Measurements from ENCODE around the gene MCF2L2.
A peak's percentile ranks its signal among the peaks of the same experiment; 100 is the strongest.
"Not testable (repeated sequence)": the region's sequence is repeated elsewhere in the genome, so short reads cannot be mapped to it uniquely, and the experiment has no call there.

Gene MCF2L2

DNA sequence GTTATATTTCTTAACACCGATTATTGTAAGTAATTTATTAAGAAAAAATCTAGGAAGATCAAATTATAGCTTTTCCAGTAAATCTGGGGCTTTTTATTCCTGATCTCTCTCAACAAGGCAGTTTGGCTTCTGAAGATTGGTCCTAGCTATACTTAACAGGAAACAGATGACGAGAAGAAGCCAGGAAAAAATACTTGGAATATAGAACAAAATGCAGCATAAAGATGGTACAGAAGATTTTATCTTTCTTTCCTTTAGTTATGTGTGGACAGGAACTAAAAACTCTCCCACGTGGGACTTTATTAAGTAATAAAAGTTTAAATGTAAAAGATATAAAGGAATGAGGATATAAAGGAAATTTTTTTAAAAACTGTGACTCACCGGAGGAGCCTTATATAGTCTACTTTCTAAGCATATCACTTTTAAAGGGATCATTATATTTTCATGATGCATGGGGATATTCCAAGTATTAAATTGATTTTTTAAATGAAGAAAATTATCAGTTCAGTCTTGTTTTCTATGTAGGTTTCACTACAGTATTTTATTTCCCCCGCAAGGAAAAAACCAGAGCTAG lies 167.2 kb downstream of the MCF2L2 start:
- DNase-seq = no peak

DNA sequence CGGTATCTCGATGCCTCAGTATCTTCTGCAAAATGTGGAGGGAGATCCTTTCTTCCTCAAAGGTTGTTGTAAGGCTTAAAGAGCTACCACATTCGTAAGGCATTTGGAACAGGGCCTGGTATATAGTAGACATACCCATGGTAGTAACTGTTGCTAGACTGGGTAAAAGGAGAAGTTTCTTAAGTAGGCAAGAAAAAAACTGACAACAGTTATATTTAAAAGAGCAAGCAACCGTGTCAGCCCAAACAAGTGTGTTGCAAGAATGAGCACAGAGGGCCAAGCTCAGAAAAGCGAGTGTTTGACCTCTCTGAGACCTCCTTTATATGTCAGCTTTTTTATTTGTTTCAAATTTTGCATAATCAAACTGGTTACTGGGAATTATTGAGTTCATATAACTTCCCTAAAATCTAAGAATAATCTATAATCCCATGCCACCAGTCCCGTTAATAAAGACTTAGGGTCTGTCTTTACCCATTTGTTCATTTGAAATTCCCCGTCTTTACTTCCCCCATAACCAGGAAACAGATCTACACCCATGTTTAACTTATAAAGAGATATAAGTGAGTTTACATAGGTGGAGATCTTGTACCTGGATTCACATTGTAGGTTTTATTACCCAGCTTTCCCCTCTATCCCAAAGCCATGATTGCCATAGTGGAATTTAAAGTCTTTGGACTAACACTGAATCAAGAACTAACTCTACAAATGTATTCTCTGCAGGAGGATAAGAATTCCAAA lies 168.1 kb downstream of the MCF2L2 start:
- DNase-seq = no peak

DNA sequence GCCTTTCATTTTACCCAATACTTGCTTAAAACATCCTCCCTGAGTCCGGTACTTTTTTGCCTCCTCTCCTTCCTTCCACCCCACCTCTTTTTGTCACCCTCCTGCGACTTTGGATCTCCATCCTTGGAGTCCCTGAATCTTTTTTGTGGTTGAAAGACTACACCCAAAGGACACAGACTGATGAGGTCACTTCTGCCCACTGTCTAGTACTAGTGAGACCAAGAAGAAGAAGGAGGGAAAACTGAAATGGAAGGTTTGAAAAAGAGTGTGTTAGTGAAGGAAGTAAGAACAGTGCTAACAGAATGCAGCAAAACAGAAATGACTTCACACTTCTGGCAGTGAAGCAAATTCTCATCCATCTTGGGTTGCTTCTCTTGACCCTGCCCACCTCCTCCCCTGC lies 168.8 kb downstream of the MCF2L2 start:
- no peak for DNase-seq

DNA sequence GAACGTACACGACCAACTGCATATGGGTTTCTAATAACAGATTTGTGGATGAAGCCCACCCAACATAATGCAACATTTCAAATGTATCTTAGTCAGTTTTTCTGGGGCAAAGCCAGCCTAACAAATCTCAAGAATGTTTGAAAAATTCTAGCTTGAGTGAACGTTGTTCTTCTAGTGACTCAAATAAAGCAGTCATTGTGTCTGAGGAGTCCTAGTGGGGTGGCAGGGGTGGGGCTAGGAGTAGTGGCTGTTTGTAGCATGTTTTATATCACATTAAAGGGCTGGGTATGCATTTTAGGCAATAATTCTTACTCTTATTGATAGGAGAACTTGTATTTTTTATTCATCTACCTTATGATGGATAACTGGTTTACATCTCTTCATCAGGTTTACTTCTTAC lies 169.3 kb downstream of the MCF2L2 start:
- DNase-seq = no peak

DNA sequence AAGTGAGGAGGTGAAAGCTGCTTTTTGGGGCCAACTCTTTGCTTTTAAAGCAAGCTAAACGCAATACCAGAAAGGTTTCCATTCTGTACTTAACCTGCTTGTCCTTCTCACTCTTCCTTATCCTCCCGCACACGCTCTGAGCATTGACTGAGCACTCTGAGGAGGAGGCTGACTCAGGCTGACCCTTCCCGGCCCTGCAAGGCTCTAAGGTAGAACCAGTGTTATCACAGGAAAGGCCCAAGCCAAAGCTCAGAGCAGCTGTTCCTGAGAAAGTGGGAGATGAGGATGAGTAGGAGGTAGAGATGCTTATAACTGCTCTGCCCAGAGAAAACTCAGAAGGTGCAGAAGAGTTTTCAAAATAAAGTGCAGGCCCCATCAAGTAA lies 173.1 kb downstream of the MCF2L2 start:
- no peak for DNase-seq

DNA sequence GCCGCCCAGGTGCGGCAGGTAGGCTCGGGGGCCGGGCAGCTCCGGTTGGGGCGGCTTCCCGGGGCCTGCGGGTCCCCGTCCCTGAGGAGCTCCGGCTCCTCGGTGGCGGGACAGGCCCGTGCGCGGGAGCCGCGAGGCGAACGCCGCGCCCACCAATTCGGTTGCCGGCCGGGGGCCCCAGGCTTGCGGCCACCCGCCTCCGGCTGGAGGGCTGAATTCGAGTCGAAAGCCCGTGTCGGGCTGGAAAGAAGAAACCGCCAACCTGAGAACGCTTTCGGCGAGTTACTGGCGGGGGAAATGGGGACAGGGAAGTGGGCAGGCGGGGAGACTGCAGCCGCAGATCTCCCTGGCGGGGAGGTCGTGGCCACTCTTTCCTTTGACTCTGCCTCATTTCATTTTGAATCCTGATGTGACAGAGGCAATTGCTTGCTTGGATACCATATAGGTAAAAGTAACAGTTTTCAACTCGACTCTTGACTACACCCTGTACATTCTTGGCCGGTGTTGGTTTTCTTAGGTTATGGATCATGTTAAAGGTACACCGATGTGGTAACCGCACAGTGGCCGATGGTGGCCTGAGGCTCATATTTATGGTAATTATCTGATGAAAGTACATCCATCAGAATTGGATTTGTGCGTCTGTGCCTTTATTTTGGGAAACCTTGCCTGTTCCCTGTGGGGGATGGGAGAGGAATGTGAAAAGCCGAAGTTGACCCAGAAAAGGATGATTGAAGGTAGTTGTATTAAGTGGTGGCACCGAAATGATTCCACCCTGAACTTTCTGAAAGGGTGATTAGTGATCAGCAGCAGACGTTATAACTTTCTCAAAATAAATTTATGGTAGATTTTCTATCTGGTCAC lies 173.7 kb downstream of the MCF2L2 start:
- DNase-seq = no peak

DNA sequence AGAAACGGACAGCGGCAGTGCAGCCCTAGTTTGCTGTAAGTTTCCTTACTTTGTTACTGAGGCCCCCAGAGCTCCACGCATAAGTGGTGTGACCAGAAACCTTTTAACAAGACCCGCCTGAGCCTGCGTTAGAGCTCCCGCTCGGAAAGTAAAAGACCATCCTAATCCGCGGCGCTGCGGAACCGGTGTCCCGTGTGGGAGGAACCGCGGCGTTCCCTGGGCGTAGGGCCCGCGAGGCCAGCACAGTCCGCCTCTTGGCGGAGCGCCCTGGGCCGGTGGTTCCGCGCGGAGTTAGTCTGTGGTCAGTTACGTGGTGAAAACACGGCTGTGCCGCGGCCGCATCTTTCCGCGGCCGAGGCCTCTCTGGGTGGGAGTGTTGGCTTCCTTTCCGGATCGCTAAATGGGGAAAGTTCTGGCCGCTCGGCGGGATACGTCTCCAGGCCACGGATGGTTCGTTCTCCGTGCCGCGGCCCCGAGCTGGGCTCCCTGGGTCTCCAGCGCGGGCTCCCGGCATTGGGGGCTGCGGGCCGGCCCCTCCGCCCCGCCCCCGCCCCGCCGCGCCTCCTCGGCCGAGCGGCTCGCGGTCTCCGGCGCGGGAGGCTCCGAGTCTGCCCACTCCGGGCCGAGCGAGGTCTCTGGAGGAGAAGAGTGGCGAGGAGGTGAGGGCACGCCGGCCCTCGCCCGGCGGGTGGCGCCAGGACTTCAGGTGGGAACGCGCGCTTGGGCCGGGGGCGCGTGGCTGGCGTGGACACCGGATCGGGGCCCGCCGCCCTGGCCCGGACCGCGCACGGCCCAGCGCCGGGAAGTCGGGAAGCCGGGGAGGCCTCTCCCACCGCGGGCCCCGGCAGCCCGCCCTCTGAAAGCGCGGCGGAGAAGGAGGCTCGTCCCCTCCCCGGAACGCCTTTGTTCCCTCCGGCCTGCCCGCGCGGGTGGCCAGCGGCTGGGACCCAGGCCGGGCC lies 174.6 kb downstream of the MCF2L2 start:
- DNase-seq = peak; percentile 39

DNA sequence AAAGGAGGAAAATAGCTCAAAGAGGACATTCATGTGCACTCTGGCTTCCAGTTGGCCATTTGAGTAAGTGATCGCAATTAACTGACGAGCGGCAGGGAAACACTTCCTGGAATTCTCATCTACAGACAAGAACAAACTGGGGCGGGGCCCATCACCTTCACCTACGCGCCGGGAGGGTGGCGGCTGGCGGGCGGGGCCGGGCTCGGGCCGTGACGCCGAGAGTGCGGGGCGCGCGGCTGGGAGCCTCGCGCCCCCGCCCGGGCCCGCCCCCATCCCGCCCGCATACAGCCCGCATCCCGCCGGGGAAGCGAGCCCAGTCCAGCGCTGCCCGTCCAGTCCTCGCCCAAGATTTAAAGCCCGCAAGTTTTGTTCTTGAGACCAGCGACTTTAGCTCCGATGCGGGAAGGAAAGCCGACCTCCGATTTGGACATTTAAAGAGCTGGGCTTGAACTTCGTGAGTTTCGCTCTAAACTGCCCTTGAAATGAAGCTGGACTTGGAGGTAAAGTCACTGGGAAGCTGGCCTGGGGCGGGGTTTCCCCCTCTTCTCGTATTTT lies 175.4 kb downstream of the MCF2L2 start, which contains the start of gene B3GNT5:
Gene B3GNT5 (plus strand): TSS at position 281 of the 555 bp plus-strand sequence. CDS start 16,546 bp downstream, outside the sequence.
- DNase-seq = peak; percentile 50

DNA sequence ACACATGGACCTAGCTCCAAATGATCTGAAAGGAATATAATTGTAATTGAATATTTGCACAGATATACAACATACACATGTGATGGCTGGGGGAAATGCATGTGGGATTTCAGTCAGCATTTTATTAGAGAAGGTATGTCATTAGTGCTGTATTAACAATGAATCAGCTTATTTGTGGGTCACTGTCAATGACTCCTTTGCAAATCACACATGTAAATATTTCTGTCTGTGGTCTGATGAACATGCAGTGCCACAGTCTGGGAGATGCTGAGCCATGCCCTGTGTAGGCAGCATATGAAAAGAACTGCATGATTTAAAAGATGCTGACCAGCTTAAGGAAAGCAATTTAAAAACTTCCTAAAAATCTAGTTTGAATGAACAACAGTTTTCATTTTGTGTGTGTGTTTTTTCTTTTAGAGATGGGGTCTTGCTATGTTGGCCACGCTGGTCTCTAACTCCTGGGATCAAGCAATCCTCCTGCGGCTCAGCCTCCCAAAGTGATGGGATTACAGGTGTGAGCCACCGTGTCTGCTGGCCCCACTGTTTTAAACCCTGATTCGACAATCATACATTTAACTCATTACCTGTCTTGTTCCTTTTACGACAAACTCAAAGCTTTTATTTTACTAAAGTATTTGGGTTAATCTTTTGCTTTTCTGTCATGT lies 176.2 kb downstream of the MCF2L2 start:
- DNase-seq = no peak

DNA sequence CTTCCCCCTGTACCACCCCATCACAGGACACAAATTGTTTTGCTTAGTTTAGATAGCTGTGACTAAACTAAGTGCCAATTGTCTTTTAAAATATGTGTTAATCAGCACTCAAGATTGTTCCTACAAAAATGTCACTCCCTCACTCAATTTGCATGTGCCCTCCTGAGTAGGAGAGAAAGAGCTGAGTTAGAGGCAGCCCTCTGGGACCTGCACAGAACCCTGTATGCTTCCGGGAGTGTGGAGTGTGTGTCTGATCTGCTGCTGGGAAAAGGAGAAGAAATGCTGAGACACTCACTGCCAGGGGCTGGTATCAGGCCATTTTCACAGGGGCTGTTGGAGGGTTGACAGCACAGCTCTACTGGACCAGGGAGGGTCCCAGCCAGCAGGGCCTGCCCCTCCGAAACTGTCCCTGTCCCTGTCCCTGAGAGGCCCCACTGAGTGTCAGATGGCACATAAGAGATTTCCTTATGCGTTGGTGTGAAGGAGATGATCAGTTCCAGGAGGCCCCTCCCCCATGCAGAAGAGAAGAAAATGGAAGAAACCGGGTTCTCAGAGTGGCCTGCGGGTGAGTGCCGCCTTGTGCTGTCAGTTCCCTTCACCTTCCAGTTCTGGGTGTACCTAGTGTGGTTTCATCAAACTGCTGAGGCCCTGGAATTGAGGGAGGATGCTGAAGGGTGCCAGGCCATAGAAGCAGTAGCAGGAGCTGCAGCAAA lies 179.3 kb downstream of the MCF2L2 start:
- DNase-seq = no peak

DNA sequence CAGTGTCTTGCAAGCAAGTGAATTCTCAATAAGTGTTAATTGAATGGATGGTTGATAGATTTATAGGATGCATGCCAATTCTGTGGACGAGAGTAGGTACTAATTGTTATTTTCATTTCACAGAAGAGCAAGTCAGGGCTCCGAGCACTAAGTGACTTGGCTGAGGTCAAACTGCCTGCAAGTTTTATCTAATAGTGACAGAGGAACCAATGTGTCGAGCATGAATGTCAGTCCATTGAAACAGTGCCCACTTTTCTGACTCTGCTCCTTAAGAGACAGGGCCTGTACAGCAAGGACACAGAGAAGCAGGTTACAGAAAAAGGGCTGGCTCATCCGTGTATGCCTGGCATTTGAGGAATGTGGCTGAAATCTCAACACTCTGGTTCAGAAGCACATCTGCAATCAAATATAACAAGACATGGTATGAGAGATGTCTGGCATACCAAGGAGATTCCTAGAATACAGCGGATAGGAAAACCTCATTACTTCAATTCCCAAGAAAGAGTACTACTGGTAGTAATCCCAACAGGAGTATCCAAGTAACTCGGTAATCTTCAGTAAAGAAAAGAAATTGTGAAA lies 181.3 kb downstream of the MCF2L2 start:
- DNase-seq = no peak

DNA sequence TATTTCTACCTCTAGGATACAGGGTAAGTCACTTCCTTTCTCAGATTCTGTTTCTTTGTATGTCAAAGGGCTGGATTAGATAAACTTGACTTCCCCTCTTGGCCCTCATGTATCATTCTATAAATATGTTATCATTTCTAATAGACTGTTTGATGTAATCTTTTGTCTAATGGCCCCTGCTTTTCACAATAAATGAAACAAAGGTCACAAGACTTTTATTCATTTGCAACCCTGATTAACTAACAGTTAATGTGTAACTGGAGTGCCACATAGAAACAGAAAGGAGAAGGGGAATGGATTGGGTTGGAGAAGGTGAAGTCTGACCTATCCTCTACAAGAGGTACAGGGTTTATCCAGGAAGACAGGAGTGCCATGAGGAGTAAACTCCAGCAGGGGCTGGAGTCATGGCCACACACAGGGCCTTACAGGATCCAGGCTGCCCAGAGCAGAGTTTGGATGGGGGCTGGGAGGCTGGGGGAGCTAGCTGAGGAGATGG lies 183.4 kb downstream of the MCF2L2 start:
- DNase-seq = no peak

DNA sequence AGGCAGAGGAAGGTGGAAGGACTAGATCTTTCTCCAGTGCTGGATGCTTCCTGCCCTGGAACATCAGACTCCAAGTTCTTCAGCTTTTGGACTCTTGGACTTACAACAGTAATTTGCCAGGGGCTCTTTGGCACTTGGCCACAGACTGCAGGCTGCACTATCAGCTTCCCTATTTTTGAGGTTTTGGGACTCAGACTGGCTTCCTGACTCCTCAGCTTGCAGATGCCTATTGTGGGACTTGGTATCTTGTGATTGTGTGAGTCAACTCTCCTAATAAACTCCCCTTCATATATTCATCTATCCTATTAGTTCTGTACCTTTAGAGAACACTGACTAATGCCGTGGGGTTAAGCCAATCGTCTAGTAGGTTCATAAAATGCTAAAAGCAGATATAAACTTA lies 184.2 kb downstream of the MCF2L2 start:
- no peak for DNase-seq

DNA sequence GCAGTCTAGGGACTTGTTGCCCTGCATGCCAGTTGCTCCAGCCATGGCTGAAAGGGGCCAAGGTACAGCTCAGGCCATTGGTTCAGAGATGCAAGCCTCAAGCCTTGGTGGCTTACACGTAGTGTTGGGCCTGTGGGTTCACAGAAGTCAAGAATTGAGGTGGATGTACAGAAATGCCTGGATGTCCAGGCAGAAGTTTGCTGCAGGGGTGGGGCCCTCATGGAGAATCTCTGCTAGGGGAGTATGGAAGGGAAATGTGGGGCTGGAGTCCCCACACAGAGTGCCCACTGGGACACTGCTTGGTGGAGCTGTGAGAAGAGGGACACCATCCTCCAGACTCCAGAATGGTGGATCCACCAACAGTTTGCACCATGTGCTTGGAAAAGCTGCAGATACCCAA lies 186.0 kb downstream of the MCF2L2 start:
- DNase-seq = no peak

DNA sequence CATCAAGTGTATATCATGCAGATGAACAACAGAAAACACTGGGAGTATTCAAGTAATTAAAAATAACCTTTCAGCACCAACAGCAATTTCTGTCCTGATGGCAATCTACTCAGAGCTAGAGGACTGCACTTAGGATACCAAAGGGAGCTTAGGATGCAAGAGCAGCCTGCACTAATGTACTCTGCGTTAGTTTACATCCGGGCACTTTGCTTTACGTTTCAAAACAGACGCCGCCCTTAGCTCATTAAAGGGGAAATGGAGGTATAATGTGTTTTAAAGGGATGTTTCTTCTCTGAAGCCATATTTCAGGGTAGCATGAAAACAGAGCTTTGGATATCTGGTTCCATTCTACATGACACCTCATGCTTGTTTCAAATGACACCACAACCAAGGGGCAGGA lies 189.4 kb downstream of the MCF2L2 start:
- DNase-seq = no peak

DNA sequence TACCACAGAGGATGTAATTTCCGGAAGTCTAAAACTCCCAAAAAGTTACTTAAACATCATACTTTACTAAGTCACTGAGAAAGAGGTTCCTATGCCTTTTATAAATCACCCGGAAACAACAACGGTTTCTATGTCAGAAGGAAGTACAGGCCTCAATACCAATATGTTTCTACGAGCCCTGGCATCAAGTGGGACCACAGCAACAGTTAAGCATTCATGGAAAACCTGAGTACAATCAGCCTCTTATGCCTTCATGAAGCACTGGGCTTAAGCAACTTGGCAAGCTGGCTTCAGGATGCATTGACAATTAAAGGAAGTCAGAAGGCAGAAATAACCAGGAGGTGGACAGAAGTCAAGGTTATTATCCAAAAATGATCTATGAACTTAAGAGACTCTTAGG lies 194.5 kb downstream of the MCF2L2 start:
- DNase-seq = no peak

DNA sequence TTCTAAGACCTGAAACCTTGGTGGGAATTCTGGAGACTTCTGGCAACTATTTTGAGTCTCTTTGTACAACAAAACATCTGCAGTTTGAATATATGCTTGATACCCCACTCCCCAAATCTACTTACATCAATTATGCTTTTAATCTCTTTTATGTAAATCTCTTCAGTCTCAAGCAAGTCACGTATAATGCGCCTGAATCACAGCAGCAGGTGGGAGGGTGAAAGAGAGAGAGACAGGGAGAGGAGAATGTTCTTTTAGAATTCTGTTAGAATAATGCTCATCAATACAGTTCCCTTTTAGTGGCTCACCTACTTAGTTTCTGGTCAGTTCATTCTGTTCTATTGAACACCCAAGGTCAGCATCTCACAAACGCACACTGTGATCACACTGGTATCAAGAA lies 197.6 kb downstream of the MCF2L2 start:
- DNase-seq = no peak

DNA sequence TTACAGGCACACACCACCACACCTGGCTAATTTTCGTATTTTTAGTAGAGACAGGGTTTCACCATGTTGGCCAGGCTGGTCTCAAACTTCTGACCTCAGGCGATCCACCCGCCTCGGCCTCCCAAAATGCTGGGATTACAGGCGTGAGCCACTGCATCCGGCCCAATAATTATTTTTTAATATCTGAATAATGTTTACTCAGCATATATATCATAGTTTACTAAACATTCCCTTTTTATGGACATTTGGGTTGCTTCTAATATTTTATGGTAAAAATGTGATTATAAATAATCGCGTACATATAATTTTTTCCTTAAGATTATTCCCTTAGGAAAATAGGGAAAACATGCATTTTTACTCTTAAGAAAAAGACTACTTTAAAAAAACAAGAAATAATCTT lies 198.2 kb downstream of the MCF2L2 start:
- not testable (repeated sequence) for DNase-seq

DNA sequence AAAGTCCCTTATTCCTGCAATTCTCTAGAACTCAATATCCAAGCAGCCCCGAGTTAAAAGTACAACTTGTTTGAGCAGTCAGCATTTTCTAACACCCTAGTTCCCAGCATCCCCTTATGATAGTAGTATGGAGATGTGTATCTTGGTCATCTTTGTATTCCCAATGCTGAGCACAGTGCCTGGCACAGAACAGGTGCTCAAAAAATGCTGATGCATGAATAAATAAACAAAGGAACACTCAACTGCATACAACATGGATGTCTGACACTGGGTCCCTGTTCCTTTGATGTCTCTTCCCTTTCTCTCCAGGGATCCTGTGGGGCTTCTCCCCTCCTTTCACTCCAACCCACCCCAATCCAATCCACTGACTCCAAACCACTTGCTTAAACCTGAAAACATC lies 199.2 kb downstream of the MCF2L2 start:
- DNase-seq = no peak

DNA sequence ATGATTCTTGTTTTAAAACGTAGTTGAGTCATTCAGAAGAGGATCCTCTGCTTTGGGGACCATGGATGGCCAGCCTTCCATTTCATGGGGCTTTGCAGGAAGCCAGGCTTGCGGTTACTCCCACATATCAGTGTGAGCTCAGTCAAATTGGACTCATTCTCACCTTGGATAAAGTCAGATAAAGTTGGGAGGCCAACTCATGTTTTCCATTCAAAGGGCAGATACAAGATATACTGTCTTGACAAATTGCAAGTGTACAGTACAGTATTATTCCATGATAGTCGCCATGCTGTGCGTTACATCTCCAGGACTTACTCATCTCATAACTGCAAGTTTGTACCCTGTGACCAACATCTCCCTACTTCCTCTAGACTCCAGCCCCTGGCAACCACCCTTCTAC lies 200.8 kb downstream of the MCF2L2 start:
- DNase-seq = no peak
